HG02884 (cell line): ENCODE data around the gene SPATA4.
A peak's percentile ranks its signal among the peaks of the same experiment; 100 is the strongest.

Source experiments
- ATAC-seq: cut with Tn5 transposase; IDR thresholded peaks from one replicate; pipeline ENCODE4 v1.9.1; 2021; ENCODE audit warnings: mild to moderate bottlenecking, moderate library complexity; ENCODE audit not compliant: unreplicated experiment

The SPATA4 gene

GRCh38 chr4:176189891-176190795 lies 5.2 kb downstream of the SPATA4 start:
- no peak for ATAC-seq

GRCh38 chr4:176188654-176189053 lies 6.7 kb downstream of the SPATA4 start:
- no peak for ATAC-seq

DNA sequence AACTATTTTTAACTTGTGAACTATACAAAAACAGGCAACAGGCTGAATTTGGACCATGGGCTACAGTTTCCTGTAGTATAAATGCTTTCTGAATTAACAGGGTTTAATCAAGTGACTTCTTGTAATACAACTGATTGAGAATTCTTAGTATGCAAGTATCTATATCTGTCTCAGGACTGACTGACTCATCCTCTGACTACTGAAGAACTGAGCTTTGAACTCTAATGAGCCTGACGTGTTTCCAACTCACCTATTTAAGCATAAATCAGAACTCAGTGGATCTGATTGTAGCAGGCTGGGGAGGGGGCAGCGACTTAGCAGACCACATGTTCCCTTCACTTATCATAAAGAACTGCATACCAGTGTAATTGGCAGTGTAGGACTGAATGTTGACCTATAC lies 7.8 kb downstream of the SPATA4 start:
- no peak for ATAC-seq

DNA sequence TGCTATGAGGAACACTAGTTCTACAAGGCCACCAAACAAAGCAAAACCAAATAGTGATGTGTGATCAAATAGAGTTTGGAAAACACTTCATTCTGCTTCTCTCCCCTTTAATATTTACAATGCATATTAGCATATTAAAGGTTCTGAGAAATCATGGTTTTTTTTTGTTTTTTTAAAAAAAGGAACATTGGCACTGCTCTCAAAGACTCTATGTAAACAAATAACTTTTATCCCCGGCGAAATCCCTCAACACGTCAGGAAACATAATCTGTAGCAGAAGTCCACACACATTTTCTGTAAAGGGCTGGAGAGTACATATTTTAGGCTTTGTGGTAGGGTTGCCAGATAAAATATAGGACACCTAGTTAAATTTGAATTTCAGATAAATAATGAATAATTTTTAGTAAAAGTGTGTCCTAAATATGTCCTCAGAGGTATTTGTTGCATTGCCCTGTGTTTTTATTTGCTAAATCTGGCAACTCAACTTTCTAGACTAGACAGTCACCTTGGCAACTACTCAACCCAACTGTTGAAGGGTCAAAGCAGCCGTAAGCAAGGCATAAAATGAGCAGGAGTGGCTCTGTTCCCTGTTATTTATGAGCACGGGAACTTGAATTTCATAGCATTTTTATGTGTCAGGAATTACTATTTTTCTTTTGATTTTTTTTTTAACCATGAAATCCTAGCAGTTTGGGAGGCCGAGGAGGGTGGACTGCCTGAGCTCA lies 8.6 kb downstream of the SPATA4 start:
- ATAC-seq, result no peak

DNA sequence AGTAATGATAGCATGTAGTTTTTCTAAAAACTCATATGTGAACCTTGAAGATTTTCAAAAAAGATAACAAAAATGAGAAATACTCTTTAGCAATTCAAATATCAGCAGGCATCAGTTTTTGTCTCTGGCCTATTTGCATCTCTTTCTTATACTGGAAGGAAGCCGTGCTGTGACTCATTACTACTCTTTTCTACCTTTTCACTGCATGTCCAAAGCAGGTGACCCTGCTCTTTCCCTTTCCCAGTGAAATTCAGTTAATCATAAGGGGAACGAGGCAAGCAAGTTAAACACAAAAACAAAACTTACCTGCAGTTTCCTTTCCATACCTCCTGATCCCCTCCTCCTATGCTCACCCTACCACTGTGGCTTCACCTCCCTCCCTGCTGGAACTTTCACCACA lies 9.3 kb downstream of the SPATA4 start:
- no peak for ATAC-seq

DNA sequence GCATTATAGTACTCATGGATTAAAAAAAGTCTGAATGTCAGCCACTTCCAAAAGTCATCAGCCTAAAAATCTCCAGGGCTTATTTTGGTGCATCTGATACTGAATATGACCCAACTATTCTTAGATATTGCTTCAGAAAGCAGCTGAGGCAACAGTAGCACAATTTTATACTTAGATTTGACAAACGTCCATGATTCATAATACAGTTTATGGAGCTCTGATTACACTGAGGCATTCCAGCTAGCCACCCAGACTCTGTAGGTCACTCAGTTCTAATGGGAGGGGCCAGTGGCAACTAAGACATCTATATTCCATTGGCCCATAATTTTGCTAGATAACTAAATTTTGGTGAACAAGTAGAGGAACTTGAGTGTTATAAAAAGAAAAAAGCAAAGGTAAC lies 10.3 kb downstream of the SPATA4 start:
- ATAC-seq, result no peak

DNA sequence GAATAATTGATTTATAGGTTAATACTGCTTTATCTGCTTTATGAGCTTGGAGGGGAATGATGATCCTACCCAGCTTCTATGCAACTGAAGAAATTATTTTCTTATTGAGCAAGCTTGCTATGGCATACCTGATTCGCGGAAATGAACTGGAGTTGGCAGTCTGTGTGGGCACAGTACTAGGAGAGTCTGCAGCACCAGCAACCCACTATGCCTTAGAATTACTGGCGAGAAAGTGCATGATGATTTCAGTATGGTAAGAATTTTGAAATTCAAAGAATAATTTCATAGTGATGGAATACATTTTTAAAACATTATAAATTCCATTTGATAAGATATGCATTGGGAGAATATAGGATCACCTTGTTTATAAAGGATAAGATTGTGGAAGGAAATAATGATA lies 32.3 kb downstream of the SPATA4 start:
- no peak for ATAC-seq

- ATAC-seq, result no peak
These were observed 38.7 kb downstream of the SPATA4 start for GRCh38 chr4:176156656-176157055.

GRCh38 chr4:176153124-176153523 lies 42.3 kb downstream of the SPATA4 start:
- no peak for ATAC-seq

- ATAC-seq, result no peak
These were observed 44.7 kb downstream of the SPATA4 start for GRCh38 chr4:176150704-176151103.

- peak; percentile 60 for ATAC-seq
These were observed 45.1 kb downstream of the SPATA4 start for GRCh38 chr4:176150356-176150682.

DNA sequence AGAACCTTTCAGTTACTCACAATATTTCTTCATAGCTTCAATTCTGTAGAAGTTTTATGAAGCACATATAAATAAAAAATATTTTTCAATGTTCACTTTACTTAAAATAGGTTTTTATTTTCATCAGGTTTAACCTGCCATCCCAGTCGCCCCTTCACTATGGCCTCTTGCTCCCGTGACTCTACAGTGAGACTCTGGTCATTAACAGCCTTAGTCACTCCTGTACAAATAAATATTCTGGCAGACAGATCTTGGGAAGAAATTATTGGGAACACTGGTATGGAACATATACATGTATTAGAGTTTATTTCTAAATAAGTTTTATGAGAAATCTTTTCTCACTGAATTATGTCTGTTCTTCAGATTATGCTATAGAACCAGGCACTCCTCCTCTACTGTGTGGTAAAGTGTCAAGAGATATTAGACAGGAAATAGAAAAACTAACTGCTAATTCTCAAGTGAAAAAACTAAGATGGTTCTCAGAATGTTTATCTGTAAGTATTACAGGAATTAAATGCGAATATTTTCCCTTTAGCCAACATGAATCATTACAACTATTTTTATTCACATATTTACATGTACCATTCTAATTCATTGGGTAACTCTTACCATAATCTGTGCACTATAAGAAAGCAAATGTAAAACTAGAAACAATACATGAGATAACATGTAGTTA lies 45.6 kb downstream of the SPATA4 start:
- ATAC-seq, result no peak

DNA sequence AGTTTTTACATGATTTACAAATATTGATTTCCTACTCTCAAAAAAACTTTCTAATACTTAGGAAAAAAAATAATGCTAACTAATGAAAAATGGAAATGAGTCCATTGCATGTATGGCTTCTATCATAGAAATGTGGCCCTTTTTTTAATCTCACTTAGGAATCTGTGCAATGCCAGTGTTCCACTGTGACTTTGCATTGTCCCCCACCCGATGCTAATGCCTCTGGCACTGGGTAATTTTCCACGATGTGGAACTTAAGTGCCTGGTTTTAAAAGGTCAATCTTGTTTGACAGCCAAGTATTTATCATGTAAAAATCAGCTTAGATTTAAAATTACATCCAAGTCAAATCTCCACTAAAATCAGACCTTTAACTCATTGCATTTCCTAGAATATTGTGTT lies 53.1 kb downstream of the SPATA4 start:
- ATAC-seq, result no peak

DNA sequence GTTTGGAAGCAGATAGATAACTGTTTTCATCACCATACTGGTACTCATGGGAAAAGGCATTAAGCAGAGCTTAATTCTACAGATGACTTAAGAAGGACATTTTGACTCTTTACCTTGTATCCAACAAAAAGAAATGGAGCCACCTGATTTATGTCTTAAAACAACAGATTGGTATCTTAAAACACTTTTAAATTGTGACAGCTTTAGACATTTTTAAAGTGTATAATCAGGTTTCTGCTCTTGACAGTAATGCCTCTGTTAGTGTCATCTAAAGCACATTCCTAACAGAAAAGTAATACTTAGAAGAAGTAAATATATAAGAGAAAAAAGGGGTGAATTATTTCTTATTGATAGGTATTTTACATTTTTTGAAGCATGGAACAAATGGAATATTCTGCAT lies 55.9 kb downstream of the SPATA4 start:
- ATAC-seq, result no peak

DNA sequence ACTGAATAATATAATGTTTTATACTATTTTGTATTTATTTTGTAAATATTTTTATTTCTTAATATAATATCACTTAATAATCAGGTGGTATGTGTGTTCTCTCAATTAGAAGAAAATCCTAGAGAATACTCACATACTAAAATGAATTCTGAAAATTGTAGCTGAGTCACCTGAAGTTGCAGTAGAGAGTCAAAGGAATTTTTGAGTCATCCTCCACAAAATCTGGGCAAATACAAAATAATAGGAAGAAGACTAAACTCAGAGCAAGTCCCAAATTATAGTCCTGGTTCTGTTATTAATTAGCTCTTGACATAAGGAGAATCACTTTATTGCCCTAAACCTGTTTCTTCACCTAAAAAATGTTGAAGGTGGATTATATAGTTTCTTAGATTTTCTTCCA lies 57.8 kb downstream of the SPATA4 start:
- no peak for ATAC-seq

GRCh38 chr4:176134670-176135069 lies 60.7 kb downstream of the SPATA4 start:
- ATAC-seq, result peak; percentile 60
